ENCODE measurements around the gene BCL2L12.
A peak's percentile ranks its signal among the peaks of the same experiment; 100 is the strongest.

Gene BCL2L12

DNA sequence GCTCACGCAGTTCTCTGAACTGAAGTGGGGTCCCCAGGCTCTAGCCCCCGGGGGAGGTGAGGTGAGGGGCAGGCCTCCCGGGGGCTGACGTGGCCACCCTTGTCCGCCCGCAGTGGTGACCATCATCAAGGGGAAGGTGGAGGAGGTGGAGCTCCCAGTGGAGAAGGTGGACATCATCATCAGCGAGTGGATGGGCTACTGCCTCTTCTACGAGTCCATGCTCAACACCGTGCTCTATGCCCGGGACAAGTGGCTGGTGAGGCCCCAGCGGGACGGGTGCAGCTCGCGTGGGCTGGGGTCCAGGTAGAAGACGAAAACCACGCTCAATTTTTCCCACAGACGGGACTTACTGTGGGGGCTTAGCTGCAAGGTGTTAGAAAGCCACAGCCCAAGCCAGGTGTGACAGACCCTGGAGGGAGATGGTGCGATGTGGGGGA lies 18.1 kb downstream of the BCL2L12 start:
- H3K9ac ChIP-seq (ENCODE audit: low read depth, low read length) = no peak overlapping the region
- peaks cover 77% of the 10 kb centered on the region for H3K36me3 ChIP-seq (ENCODE audit: insufficient read depth, low read depth, low read length)

GRCh38 chr19:49684251-49684982 lies 18.7 kb downstream of the BCL2L12 start:
- Histone ChIP-seq H3K36me3 (ENCODE audit: insufficient read depth, low read depth, low read length) (peaks cover 77% of the 10 kb centered on the region), H3K9ac (ENCODE audit: low read depth, low read length) (no peak overlapping the region), H3K27ac (ENCODE audit: low read length) (no peak overlapping the region)

More for the DNA sequence above, 18.1 kb downstream of the BCL2L12 start:
- Histone ChIP-seq H3K4me1 (ENCODE audit: insufficient read depth, low read length) (peaks cover 9% of the 10 kb centered on the region; the same call in 1 of the 2 replicates), H3K27ac (ENCODE audit: low read length) (no peak overlapping the region), H3K4me3 (ENCODE audit: low read length) (no peak overlapping the region), H3K27me3 (ENCODE audit: insufficient read depth, low read length) (no peaks in the 10 kb centered on the region), H3K9me3 (ENCODE audit: insufficient read depth, low read depth, low read length) (no peaks in the 10 kb centered on the region)

GRCh38 chr19:49684983-49685553 lies 19.3 kb downstream of the BCL2L12 start:
- Histone ChIP-seq H3K4me3 (ENCODE audit: low read length) (no peak overlapping the region), H3K27ac (ENCODE audit: low read length) (no peak overlapping the region), H3K9ac (ENCODE audit: low read depth, low read length) (no peak overlapping the region), H3K36me3 (ENCODE audit: insufficient read depth, low read depth, low read length) (peaks cover 77% of the 10 kb centered on the region), H3K4me1 (ENCODE audit: insufficient read depth, low read length) (peaks cover under 1% of the 10 kb centered on the region; the same call in 1 of the 2 replicates), H3K27me3 (ENCODE audit: insufficient read depth, low read length) (no peaks in the 10 kb centered on the region), H3K9me3 (ENCODE audit: insufficient read depth, low read depth, low read length) (no peaks in the 10 kb centered on the region)

More at GRCh38 chr19:49684251-49684982, 18.7 kb downstream of the BCL2L12 start:
- Histone ChIP-seq H3K4me1 (ENCODE audit: insufficient read depth, low read length) (peaks cover 5% of the 10 kb centered on the region; the same call in 1 of the 2 replicates), H3K9me3 (ENCODE audit: insufficient read depth, low read depth, low read length) (no peaks in the 10 kb centered on the region), H3K4me3 (ENCODE audit: low read length) (no peak overlapping the region), H3K27me3 (ENCODE audit: insufficient read depth, low read length) (no peaks in the 10 kb centered on the region)

- Histone ChIP-seq H3K27me3 (ENCODE audit: insufficient read depth, low read length) (no peaks in the 10 kb centered on the region), H3K4me1 (ENCODE audit: insufficient read depth, low read length) (no peaks in the 10 kb centered on the region), H3K9ac (ENCODE audit: low read depth, low read length) (no peak overlapping the region), H3K4me3 (ENCODE audit: low read length) (no peak overlapping the region), H3K9me3 (ENCODE audit: insufficient read depth, low read depth, low read length) (no peaks in the 10 kb centered on the region), H3K27ac (ENCODE audit: low read length) (no peak overlapping the region), H3K36me3 (ENCODE audit: insufficient read depth, low read depth, low read length) (peaks cover 72% of the 10 kb centered on the region)
Measured at GRCh38 chr19:49685845-49686332, 20.2 kb downstream of the BCL2L12 start.

GRCh38 chr19:49686503-49687088 lies 20.9 kb downstream of the BCL2L12 start:
- H3K4me1 ChIP-seq (ENCODE audit: insufficient read depth, low read length) = no peaks in the 10 kb centered on the region
- H3K4me3 ChIP-seq (ENCODE audit: low read length) = no peak overlapping the region
- no peaks in the 10 kb centered on the region for H3K27me3 ChIP-seq (ENCODE audit: insufficient read depth, low read length)
- no peak overlapping the region for H3K9ac ChIP-seq (ENCODE audit: low read depth, low read length)
- H3K9me3 ChIP-seq (ENCODE audit: insufficient read depth, low read depth, low read length) = no peaks in the 10 kb centered on the region
- H3K27ac ChIP-seq (ENCODE audit: low read length) = no peak overlapping the region
- H3K36me3 ChIP-seq (ENCODE audit: insufficient read depth, low read depth, low read length) = peaks cover 66% of the 10 kb centered on the region

GRCh38 chr19:49687150-49687549 lies 21.4 kb downstream of the BCL2L12 start:
- H3K27ac ChIP-seq (ENCODE audit: low read length) = no peak overlapping the region
- no peaks in the 10 kb centered on the region for H3K27me3 ChIP-seq (ENCODE audit: insufficient read depth, low read length)
- no peak overlapping the region for H3K9ac ChIP-seq (ENCODE audit: low read depth, low read length)
- peaks cover 2% of the 10 kb centered on the region; the same call in 1 of the 2 replicates for H3K4me1 ChIP-seq (ENCODE audit: insufficient read depth, low read length)
- H3K9me3 ChIP-seq (ENCODE audit: insufficient read depth, low read depth, low read length) = no peaks in the 10 kb centered on the region
- peaks cover 60% of the 10 kb centered on the region for H3K36me3 ChIP-seq (ENCODE audit: insufficient read depth, low read depth, low read length)
- no peak overlapping the region for H3K4me3 ChIP-seq (ENCODE audit: low read length)

GRCh38 chr19:49687566-49688316 lies 22.0 kb downstream of the BCL2L12 start:
- peaks cover 4% of the 10 kb centered on the region; the same call in 1 of the 2 replicates for H3K4me1 ChIP-seq (ENCODE audit: insufficient read depth, low read length)
- peaks cover 54% of the 10 kb centered on the region for H3K36me3 ChIP-seq (ENCODE audit: insufficient read depth, low read depth, low read length)
- H3K27me3 ChIP-seq (ENCODE audit: insufficient read depth, low read length) = no peaks in the 10 kb centered on the region
- no peaks in the 10 kb centered on the region for H3K9me3 ChIP-seq (ENCODE audit: insufficient read depth, low read depth, low read length)
- H3K4me3 ChIP-seq (ENCODE audit: low read length) = no peak overlapping the region
- H3K9ac ChIP-seq (ENCODE audit: low read depth, low read length) = no peak overlapping the region
- no peak overlapping the region for H3K27ac ChIP-seq (ENCODE audit: low read length)

DNA sequence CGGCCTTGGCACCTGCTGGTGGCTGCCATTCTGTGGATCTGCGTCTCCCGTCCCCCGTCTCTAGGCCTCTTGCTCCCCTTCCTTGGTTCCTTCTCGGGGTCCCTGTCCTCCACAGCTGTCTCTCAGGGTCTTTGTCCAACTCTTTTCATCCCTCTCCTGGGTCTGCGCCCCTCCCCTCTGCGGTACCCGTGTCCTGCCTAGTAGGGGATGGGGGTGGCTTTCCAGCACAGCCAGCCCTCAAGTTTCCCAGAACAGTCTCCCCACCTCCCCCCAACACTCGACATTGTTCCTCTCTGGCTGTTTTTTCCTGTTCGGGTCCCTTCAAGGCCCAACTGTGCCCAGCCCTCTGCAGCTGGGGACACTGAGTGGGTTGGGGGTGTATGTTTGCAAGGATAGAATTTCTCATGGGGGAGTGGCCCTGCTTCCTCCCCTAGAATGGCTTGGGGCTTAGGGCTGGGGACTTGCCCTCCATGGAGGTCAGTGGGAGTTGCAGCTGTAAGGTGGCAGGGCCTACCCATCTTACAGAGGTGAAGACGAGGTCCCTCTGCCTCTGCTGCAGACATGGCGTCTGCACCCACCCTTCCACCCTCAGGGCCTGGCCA lies 22.9 kb downstream of the BCL2L12 start:
- peaks cover 52% of the 10 kb centered on the region for H3K36me3 ChIP-seq (ENCODE audit: insufficient read depth, low read depth, low read length)
- H3K9ac ChIP-seq (ENCODE audit: low read depth, low read length) = no peak overlapping the region
- no peaks in the 10 kb centered on the region for H3K27me3 ChIP-seq (ENCODE audit: insufficient read depth, low read length)
- H3K27ac ChIP-seq (ENCODE audit: low read length) = no peak overlapping the region
- peaks cover 4% of the 10 kb centered on the region; the same call in 1 of the 2 replicates for H3K4me1 ChIP-seq (ENCODE audit: insufficient read depth, low read length)
- H3K4me3 ChIP-seq (ENCODE audit: low read length) = no peak overlapping the region
- no peaks in the 10 kb centered on the region for H3K9me3 ChIP-seq (ENCODE audit: insufficient read depth, low read depth, low read length)

DNA sequence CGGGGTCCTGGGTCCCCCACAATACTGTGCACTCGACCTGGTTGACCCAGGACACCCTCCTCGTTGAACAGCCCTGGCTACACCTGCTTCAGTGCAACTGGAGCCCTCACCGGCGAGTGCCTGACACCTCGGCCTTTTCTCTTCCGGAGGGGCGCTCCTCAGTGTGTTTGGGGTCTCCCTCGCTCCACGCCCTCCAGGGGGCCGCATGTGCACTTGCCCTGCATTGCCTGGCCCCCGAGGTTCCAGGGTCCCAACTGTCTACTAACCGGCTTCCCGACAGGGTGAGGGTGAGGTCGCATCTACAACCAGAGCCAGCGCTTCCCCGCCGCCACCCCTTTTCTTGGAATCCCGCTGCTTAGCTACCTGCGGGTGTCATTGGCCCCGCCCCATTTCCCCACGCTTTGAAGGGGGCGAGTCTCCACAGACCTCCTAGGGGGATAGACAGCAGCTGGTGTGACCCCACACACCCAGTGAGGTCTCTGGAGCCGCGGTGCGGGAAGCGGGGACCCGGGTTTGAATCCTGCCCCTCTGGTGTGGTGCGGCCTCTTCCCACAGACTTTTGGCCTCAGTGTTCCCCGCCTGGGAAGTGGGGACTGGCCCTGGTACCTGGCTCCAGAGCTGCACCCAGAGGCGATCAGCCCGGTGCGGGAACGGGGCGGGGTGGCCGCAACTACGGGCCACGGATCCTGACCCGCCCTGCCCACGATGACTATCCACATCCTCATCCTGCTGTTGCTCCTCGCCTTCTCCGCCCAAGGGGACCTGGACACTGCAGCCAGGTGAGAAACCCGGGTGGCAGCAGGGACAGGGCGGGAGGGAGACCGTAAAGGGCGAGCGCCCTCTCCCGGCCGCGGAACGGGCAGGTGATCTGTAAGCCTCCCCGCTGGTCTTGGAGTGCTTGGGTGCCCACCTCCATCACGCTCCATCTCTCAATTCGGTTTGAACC lies 23.7 kb downstream of the BCL2L12 start, which contains the start of gene ADM5:
ADM5 (plus strand) TSS at position 462 of the 946 bp plus-strand sequence; CDS start at position 706, 244 bp downstream.
- no peaks in the 10 kb centered on the region for H3K9me3 ChIP-seq (ENCODE audit: insufficient read depth, low read depth, low read length)
- H3K9ac ChIP-seq (ENCODE audit: low read depth, low read length) = peak within 1 kb of the TSS; percentile 90
- peak within 1 kb of the TSS; percentile 88 for H3K27ac ChIP-seq (ENCODE audit: low read length)
- peaks cover 44% of the 10 kb centered on the region for H3K36me3 ChIP-seq (ENCODE audit: insufficient read depth, low read depth, low read length)
- peaks cover 4% of the 10 kb centered on the region; the same call in 1 of the 2 replicates for H3K4me1 ChIP-seq (ENCODE audit: insufficient read depth, low read length)
- no peaks in the 10 kb centered on the region for H3K27me3 ChIP-seq (ENCODE audit: insufficient read depth, low read length)
- peak within 1 kb of the TSS; percentile 85 for H3K4me3 ChIP-seq (ENCODE audit: low read length)

DNA sequence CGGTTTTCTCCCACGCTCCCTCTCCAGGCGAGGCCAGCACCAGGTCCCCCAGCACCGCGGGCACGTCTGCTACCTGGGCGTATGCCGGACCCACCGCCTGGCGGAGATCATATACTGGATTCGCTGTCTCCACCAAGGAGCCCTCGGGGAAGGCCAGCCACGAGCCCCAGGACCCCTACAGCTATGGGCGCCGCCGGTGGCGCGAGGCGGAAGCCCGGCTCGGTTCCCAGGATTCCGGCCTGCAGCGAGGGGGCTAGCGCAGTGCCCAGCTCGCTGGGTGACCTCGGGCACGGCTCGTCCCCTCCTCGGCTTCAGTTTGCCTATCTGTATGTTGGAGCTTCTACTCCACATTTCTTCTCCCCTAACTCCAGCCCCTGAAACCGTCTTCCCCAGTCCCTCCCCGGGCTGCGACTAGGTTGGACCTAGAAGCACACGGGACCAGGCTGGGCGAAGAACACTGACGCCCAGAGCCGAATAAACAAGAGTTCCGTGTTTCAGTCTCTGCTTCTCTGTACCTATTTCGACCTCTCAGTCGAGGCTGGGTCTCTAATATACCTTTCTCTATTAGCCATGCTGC lies 24.4 kb downstream of the BCL2L12 start:
- H3K27ac ChIP-seq (ENCODE audit: low read length) = peak overlapping the region; percentile 88
- peak overlapping the region; percentile 85 for H3K4me3 ChIP-seq (ENCODE audit: low read length)
- no peaks in the 10 kb centered on the region for H3K27me3 ChIP-seq (ENCODE audit: insufficient read depth, low read length)
- peaks cover 4% of the 10 kb centered on the region; the same call in 1 of the 2 replicates for H3K4me1 ChIP-seq (ENCODE audit: insufficient read depth, low read length)
- peaks cover 37% of the 10 kb centered on the region for H3K36me3 ChIP-seq (ENCODE audit: insufficient read depth, low read depth, low read length)
- H3K9ac ChIP-seq (ENCODE audit: low read depth, low read length) = peak overlapping the region; percentile 90
- no peaks in the 10 kb centered on the region for H3K9me3 ChIP-seq (ENCODE audit: insufficient read depth, low read depth, low read length)
